Esophagus muscularis mucosa (tissue), 4 donors: ENCODE data around the gene TMCO6.
"Not testable (repeated sequence)": the region's sequence is repeated elsewhere in the genome, so short reads cannot be mapped to it uniquely, and the experiment has no call there.

Experiments used
- EP300 ChIP-seq: sonication (generic); formaldehyde crosslinking; IDR thresholded peaks from one replicate; pipeline ENCODE4 v1.6.1; 2017; ENCODE audit warnings: antibody characterized with exemption
- POLR2A ChIP-seq: fragments of 450-650 bp; IDR thresholded peaks from one replicate; pipeline ENCODE4 v1.6.1; 2017; ENCODE audit warnings: antibody characterized with exemption, moderate library complexity, mild to moderate bottlenecking, low read depth
- POLR2AphosphoS5 ChIP-seq, 2 donors: sonication (generic); formaldehyde crosslinking; IDR thresholded peaks; one replicate each; pipeline ENCODE4 v1.6.1; 2017; ENCODE audit warnings: antibody characterized with exemption in 2 of 2
- TF ChIP-seq, protein P1 (sequence below), 3 experiments: fragments of 200-600 bp in 2 of 3; fragments of 450-650 bp in 1 of 3; sonication (generic) in 2 of 3; IDR thresholded peaks; one replicate each; pipeline ENCODE4 v1.5.1; 2017 to 2019; ENCODE audit warnings: antibody characterized with exemption in 3 of 3, mild to moderate bottlenecking in 2 of 3, moderate library complexity in 1 of 3

- TF ChIP-seq POLR2A; POLR2AphosphoS5 (IDR thresholded peaks at IDR 0.05); EP300: not testable (repeated sequence)
- TF ChIP-seq, protein P1, sequence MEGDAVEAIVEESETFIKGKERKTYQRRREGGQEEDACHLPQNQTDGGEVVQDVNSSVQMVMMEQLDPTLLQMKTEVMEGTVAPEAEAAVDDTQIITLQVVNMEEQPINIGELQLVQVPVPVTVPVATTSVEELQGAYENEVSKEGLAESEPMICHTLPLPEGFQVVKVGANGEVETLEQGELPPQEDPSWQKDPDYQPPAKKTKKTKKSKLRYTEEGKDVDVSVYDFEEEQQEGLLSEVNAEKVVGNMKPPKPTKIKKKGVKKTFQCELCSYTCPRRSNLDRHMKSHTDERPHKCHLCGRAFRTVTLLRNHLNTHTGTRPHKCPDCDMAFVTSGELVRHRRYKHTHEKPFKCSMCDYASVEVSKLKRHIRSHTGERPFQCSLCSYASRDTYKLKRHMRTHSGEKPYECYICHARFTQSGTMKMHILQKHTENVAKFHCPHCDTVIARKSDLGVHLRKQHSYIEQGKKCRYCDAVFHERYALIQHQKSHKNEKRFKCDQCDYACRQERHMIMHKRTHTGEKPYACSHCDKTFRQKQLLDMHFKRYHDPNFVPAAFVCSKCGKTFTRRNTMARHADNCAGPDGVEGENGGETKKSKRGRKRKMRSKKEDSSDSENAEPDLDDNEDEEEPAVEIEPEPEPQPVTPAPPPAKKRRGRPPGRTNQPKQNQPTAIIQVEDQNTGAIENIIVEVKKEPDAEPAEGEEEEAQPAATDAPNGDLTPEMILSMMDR (IDR thresholded peaks at IDR 0.05) = not testable (repeated sequence)
These were observed 31.8 kb downstream of the TMCO6 start for GRCh38 chr5:140671035-140671434.
